Measurements from ENCODE around the gene CLIP2. TPM values are rescaled to one million over a fixed set of nuclear protein-coding genes. Genes with fewer than 3 reads are reported as not detected.

CLIP2 gene
- total RNA-seq, 2 experiments from 2014 or later: 3.6 to 6.3 TPM

- H3K79me2 ChIP-seq (ENCODE audit: insufficient read depth, low read depth, low read length): no peaks in the 10 kb centered on the region
- intact Hi-C loops (cut with micrococcal nuclease; ENCODE audit: unreplicated experiment): no loop called here
- no peak for DNase-seq (ENCODE audit: low spot score)
- H3K4me2 ChIP-seq (ENCODE audit: low read length): no peak overlapping the region
- H4K20me1 ChIP-seq (ENCODE audit: insufficient read depth, low read length): no peaks in the 10 kb centered on the region
- no peak for TF ChIP-seq CTCF (conservative IDR thresholded peaks at IDR 0.05; ENCODE audit: low read length)
- TF ChIP-seq EZH2phosphoT487 (IDR thresholded peaks at IDR 0.05; ENCODE audit: borderline replicate concordance, low read depth, low read length): no peak
- H2AFZ ChIP-seq (ENCODE audit: low read length): no peak overlapping the region
- no TSS peak for BruUV-seq (replicated peaks)
- no peaks in the 10 kb centered on the region for H3K36me3 ChIP-seq (ENCODE audit: insufficient read depth, low read length)
- no peaks in the 10 kb centered on the region for H3K9me3 ChIP-seq (ENCODE audit: low read length)
- no peak overlapping the region for H3K27ac ChIP-seq (ENCODE audit: low read depth, low read length, poor library complexity, severe bottlenecking)
- CTCF ChIA-PET (ENCODE audit: unreplicated experiment): no interaction called here
- POLR2A ChIA-PET: no interaction called here
- no peak overlapping the region for H3K4me3 ChIP-seq (ENCODE audit: low read depth, low read length, poor library complexity, severe bottlenecking)
- H3K4me1 ChIP-seq (ENCODE audit: insufficient read depth, low read length, poor library complexity, severe bottlenecking): no peaks in the 10 kb centered on the region
- H3K9me2 ChIP-seq (ENCODE audit: insufficient read depth, low read length): no peaks in the 10 kb centered on the region
Measured at GRCh38 chr7:74398426-74398825, 109.2 kb downstream of the CLIP2 start.

DNA sequence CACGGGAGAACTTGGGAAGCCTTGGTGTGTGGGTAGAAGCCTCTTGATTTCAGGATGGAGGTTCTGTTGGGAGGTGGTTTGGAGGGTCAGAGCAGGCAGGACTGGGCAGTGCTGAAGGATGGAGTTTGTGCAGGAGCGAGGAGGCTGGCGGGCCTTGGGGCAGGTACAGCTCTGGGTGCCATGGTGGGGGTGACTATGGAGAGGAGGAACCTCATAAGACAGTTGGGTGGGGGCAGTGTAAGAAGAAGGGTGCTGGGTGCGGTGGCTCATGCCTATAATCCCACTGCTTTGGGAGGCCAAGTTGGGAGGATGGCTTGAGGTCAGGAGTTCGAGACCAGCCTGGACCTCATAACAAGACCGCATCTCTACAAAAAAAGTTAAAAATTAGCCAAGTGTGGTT lies 109.8 kb downstream of the CLIP2 start:
- H3K27ac ChIP-seq (ENCODE audit: low read depth, low read length, poor library complexity, severe bottlenecking): no peak overlapping the region
- intact Hi-C loops (cut with micrococcal nuclease; ENCODE audit: unreplicated experiment): no loop called here
- CTCF ChIA-PET (ENCODE audit: unreplicated experiment): no interaction called here
- TF ChIP-seq EZH2phosphoT487 (IDR thresholded peaks at IDR 0.05; ENCODE audit: borderline replicate concordance, low read depth, low read length) (no peak), CTCF (conservative IDR thresholded peaks at IDR 0.05; ENCODE audit: low read length) (no peak)
- no peak for DNase-seq (ENCODE audit: low spot score)
- H3K4me1 ChIP-seq (ENCODE audit: insufficient read depth, low read length, poor library complexity, severe bottlenecking): no peaks in the 10 kb centered on the region
- H3K4me3 ChIP-seq (ENCODE audit: low read depth, low read length, poor library complexity, severe bottlenecking): no peak overlapping the region
- POLR2A ChIA-PET: no interaction called here
- no peak overlapping the region for H3K4me2 ChIP-seq (ENCODE audit: low read length)
- H3K36me3 ChIP-seq (ENCODE audit: insufficient read depth, low read length): no peaks in the 10 kb centered on the region
- no peaks in the 10 kb centered on the region for H3K79me2 ChIP-seq (ENCODE audit: insufficient read depth, low read depth, low read length)
- no TSS peak for BruUV-seq (replicated peaks)
- no peaks in the 10 kb centered on the region for H3K9me2 ChIP-seq (ENCODE audit: insufficient read depth, low read length)
- no peak overlapping the region for H2AFZ ChIP-seq (ENCODE audit: low read length)
- H3K9me3 ChIP-seq (ENCODE audit: low read length): no peaks in the 10 kb centered on the region
- no peaks in the 10 kb centered on the region for H4K20me1 ChIP-seq (ENCODE audit: insufficient read depth, low read length)

DNA sequence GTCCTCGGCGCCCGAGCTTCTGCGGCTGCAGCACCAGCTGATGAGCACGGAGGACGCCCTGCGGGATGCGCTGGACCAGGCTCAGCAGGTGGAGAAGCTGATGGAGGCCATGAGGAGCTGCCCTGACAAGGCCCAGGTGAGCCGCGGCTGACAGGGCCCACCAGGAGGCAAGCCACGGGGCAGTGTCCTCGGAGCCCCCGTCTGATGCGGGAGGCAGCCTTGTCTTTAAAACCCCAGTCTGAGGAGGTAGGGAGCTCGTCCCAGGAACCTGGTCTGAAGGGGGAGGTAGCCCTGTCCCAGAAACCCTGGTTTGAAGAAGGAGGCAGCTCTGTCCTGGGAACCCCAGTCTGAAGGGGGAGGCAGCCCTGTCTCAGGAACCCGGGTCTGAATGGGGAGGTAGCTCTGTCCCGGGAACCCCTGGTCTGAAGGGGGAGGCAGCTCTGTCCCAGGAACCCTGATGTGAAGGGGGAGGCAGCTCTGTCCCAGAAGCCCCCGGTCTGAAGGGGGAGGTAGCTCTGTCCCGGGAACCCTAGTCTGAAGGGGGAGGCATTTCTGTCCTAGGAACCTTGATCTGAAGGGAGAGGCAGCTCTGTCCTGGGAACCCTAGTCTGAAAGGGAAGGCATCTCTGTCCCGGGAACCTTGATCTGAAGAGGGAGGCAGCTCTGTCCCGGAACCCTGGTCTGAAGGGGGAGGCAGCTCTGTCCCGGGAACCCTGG lies 111.4 kb downstream of the CLIP2 start:
- POLR2A ChIA-PET: interaction anchor here (0.7 to 1.6 kb wide), 4 partner anchors 12 to 194 kb away, joined by 3 to 8 read pairs (median 3); no protein-coding TSS in a partner anchor
- intact Hi-C loops (cut with micrococcal nuclease; ENCODE audit: unreplicated experiment): loop anchor here (1.0 to 5.0 kb wide), 5 partner anchors 108 to 348 kb away; no protein-coding TSS in a partner anchor

More for the DNA sequence above, 111.4 kb downstream of the CLIP2 start:
- no peaks in the 10 kb centered on the region for H3K79me2 ChIP-seq (ENCODE audit: insufficient read depth, low read depth, low read length)
- H3K4me3 ChIP-seq (ENCODE audit: low read depth, low read length, poor library complexity, severe bottlenecking): no peak overlapping the region
- no peaks in the 10 kb centered on the region for H4K20me1 ChIP-seq (ENCODE audit: insufficient read depth, low read length)
- no peaks in the 10 kb centered on the region for H3K9me2 ChIP-seq (ENCODE audit: insufficient read depth, low read length)
- no peaks in the 10 kb centered on the region for H3K36me3 ChIP-seq (ENCODE audit: insufficient read depth, low read length)
- no peak overlapping the region for H3K4me2 ChIP-seq (ENCODE audit: low read length)
- H3K9me3 ChIP-seq (ENCODE audit: low read length): no peaks in the 10 kb centered on the region
- H2AFZ ChIP-seq (ENCODE audit: low read length): no peak overlapping the region
- no peaks in the 10 kb centered on the region for H3K4me1 ChIP-seq (ENCODE audit: insufficient read depth, low read length, poor library complexity, severe bottlenecking)
- TF ChIP-seq EZH2phosphoT487 (IDR thresholded peaks at IDR 0.05; ENCODE audit: borderline replicate concordance, low read depth, low read length) (no peak), CTCF (conservative IDR thresholded peaks at IDR 0.05; ENCODE audit: low read length) (no peak)
- no peak overlapping the region for H3K27ac ChIP-seq (ENCODE audit: low read depth, low read length, poor library complexity, severe bottlenecking)
- CTCF ChIA-PET (ENCODE audit: unreplicated experiment): interaction anchor here (0.5 to 2.8 kb wide), 10 partner anchors 10 to 429 kb away, joined by 3 to 27 read pairs (median 4); no protein-coding TSS in a partner anchor
- BruUV-seq (replicated peaks): no TSS peak
- no peak for DNase-seq (ENCODE audit: low spot score)

Data from OCI-LY7 (cell line).